PFSK-1 (cell line): ENCODE results near the gene NRCAM.

Experiments
- FOXP2 ChIP-seq: optimal IDR thresholded peaks from 2 replicates; pipeline ENCODE3; 2011; ENCODE audit warnings: borderline replicate concordance, control low read depth, inconsistent platforms; ENCODE audit not compliant: insufficient read depth; ENCODE audit errors: extremely low read length, extremely low read depth
- POLR2AphosphoS5 ChIP-seq: IDR thresholded peaks from 2 replicates; pipeline ENCODE4 v1.6.1; 2012; ENCODE audit warnings: low read depth, mild to moderate bottlenecking, control low read depth, low read length, moderate library complexity
- REST ChIP-seq, 2 experiments: IDR thresholded peaks; 2 replicates each; pipeline versions ENCODE4 v1.6.1 to v1.8.0; 2011 to 2012; ENCODE audit warnings: low read depth in 2 of 2, low read length in 2 of 2, control low read depth in 1 of 2, inconsistent platforms in 1 of 2, mild to moderate bottlenecking in 1 of 2, moderate library complexity in 1 of 2; ENCODE audit not compliant: insufficient read depth in 1 of 2
- SIN3A ChIP-seq: IDR thresholded peaks from 2 replicates; pipeline ENCODE4 v1.6.1; 2012; ENCODE audit warnings: mild to moderate bottlenecking, low read length, moderate library complexity, borderline replicate concordance; ENCODE audit not compliant: insufficient read depth
- TAF1 ChIP-seq: IDR thresholded peaks from 2 replicates; pipeline ENCODE4 v1.6.1; 2012; ENCODE audit warnings: low read length, control low read depth, borderline replicate concordance; ENCODE audit not compliant: insufficient read depth

The NRCAM gene

GRCh38 chr7:108448584-108449505 lies 7.4 kb downstream of the NRCAM start:
- TF ChIP-seq TAF1 (no peak), FOXP2 (no peak), SIN3A (no peak), REST (IDR thresholded peaks at IDR 0.05; ENCODE audit: insufficient read depth in 1 of 2, low read depth in 2 of 2, low read length in 2 of 2) (no peak), POLR2AphosphoS5 (no peak)

GRCh38 chr7:108442039-108442568 lies 14.1 kb downstream of the NRCAM start:
- TF ChIP-seq SIN3A (no peak), REST (IDR thresholded peaks at IDR 0.05; ENCODE audit: insufficient read depth in 1 of 2, low read depth in 2 of 2, low read length in 2 of 2) (no peak), TAF1 (no peak), FOXP2 (no peak), POLR2AphosphoS5 (no peak)

GRCh38 chr7:108441392-108441955 lies 14.8 kb downstream of the NRCAM start:
- TF ChIP-seq FOXP2 (no peak), REST (IDR thresholded peaks at IDR 0.05; ENCODE audit: insufficient read depth in 1 of 2, low read depth in 2 of 2, low read length in 2 of 2) (no peak), SIN3A (no peak), TAF1 (no peak), POLR2AphosphoS5 (no peak)

GRCh38 chr7:108440613-108441012 lies 15.6 kb downstream of the NRCAM start:
- TF ChIP-seq TAF1: no peak
- no peak for TF ChIP-seq REST (IDR thresholded peaks at IDR 0.05; ENCODE audit: insufficient read depth in 1 of 2, low read depth in 2 of 2, low read length in 2 of 2)
- no peak for TF ChIP-seq SIN3A
- TF ChIP-seq FOXP2: no peak
- no peak for TF ChIP-seq POLR2AphosphoS5
